GM18505 (cell line): Measurements from ENCODE around the gene ZBTB25.

ENCODE experiments used
- ATAC-seq: cut with Tn5 transposase; IDR thresholded peaks from one replicate; pipeline ENCODE4 v1.9.1; 2021; ENCODE audit not compliant: unreplicated experiment
- POLR2A ChIP-seq: IDR thresholded peaks from 4 replicates; pipeline ENCODE4 v1.6.1; 2011; ENCODE audit warnings: borderline replicate concordance; ENCODE audit not compliant: insufficient read depth, insufficient read length; ENCODE audit errors: extremely low read depth

ZBTB25 gene

GRCh38 chr14:64507376-64508156 is 3.9 kb upstream of the ZBTB25 start:
- ATAC-seq: no peak
- no peak for TF ChIP-seq POLR2A

- ATAC-seq: no peak
These were observed 3.1 kb upstream of the ZBTB25 start for GRCh38 chr14:64506721-64507120.

GRCh38 chr14:64504897-64505794 is 1.5 kb upstream of the ZBTB25 start:
- ATAC-seq: no peak

More at GRCh38 chr14:64506721-64507120, 3.1 kb upstream of the ZBTB25 start:
- peak; percentile 20 for TF ChIP-seq POLR2A

GRCh38 chr14:64504310-64504896 is 765 bp upstream of the ZBTB25 start, which contains the start of gene ZBTB1:
Gene ZBTB1 (plus strand): TSS chr14:64504770. CDS start chr14:64521505, 16,735 bp downstream.
- TF ChIP-seq POLR2A: peak; percentile 82
- peak; percentile 18 for ATAC-seq

More at GRCh38 chr14:64504897-64505794, 1.5 kb upstream of the ZBTB25 start:
- no peak for TF ChIP-seq POLR2A

- ATAC-seq: no peak
- no peak for TF ChIP-seq POLR2A
These were observed 678 bp downstream of the ZBTB25 start for GRCh38 chr14:64502887-64503433.

GRCh38 chr14:64502456-64502855 is 1.2 kb downstream of the ZBTB25 start:
- TF ChIP-seq POLR2A: no peak
- ATAC-seq: no peak

- TF ChIP-seq POLR2A: peak; percentile 47
- ATAC-seq: no peak
These were observed 2.0 kb downstream of the ZBTB25 start for GRCh38 chr14:64501411-64502171.

- no peak for ATAC-seq
- no peak for TF ChIP-seq POLR2A
These were observed 3.5 kb downstream of the ZBTB25 start for GRCh38 chr14:64500088-64500487.

- no peak for ATAC-seq
These were observed 6.9 kb downstream of the ZBTB25 start for GRCh38 chr14:64496764-64497163.

GRCh38 chr14:64495252-64495651 is 8.4 kb downstream of the ZBTB25 start:
- ATAC-seq: no peak
- TF ChIP-seq POLR2A: no peak

More at GRCh38 chr14:64496764-64497163, 6.9 kb downstream of the ZBTB25 start:
- no peak for TF ChIP-seq POLR2A

- TF ChIP-seq POLR2A: no peak
- ATAC-seq: no peak
These were observed 10.2 kb downstream of the ZBTB25 start for GRCh38 chr14:64493455-64493854.

- no peak for TF ChIP-seq POLR2A
- ATAC-seq: no peak
These were observed 12.0 kb downstream of the ZBTB25 start for GRCh38 chr14:64491637-64492036.
